ENCODE measurements around the gene PANK2.
"Not testable (repeated sequence)": the region's sequence is repeated elsewhere in the genome, so short reads cannot be mapped to it uniquely, and the experiment has no call there.

DNA sequence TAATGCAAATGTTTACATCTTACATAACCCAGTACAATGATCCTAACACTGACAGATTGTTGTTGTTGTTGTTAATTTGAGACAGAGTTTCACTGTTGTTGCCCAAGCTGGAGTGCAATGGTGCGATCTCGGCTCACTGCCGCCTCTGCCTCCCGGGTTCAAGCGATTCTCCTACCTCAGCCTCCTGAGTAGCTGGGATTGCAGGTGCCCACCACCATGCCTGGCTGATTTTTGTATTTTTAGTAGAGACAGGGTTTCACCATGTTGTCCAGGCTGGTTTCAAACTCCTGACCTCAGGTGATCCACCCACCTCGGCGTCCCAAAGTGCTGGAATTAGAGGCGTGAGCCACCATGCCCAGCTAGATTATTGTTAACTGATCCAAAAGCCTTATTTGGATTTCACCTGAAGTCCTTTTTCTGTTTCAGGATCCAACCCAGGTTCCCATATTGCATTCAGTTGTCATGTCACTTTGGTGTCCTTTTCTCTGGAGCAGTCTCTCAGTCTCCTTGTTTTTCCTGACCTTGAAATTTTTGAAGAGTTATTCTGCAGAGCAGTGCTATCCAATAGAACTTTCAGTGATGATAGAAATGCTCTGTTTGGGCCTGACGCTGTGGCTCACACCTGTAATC is 45.1 kb upstream of the PANK2 start:
- TF ChIP-seq, protein P1, sequence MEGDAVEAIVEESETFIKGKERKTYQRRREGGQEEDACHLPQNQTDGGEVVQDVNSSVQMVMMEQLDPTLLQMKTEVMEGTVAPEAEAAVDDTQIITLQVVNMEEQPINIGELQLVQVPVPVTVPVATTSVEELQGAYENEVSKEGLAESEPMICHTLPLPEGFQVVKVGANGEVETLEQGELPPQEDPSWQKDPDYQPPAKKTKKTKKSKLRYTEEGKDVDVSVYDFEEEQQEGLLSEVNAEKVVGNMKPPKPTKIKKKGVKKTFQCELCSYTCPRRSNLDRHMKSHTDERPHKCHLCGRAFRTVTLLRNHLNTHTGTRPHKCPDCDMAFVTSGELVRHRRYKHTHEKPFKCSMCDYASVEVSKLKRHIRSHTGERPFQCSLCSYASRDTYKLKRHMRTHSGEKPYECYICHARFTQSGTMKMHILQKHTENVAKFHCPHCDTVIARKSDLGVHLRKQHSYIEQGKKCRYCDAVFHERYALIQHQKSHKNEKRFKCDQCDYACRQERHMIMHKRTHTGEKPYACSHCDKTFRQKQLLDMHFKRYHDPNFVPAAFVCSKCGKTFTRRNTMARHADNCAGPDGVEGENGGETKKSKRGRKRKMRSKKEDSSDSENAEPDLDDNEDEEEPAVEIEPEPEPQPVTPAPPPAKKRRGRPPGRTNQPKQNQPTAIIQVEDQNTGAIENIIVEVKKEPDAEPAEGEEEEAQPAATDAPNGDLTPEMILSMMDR (IDR thresholded peaks at IDR 0.05), result not testable (repeated sequence)
- TF ChIP-seq POLR2A (IDR thresholded peaks at IDR 0.05), result not testable (repeated sequence)

Measured in body of pancreas (tissue), 4 donors.